GM12878 (cell line): ENCODE results near the gene CSF1. TPM values are rescaled to one million over a fixed set of nuclear protein-coding genes. Genes with fewer than 3 reads are reported as not detected.
A peak's percentile ranks its signal among the peaks of the same experiment; 100 is the strongest.

ENCODE experiments used
- ATAC-seq: fragments of 200-7000 bp; cut with Tn5 transposase; 3 replicates; pipeline ENCODE4 v1.9.1; 2020; ENCODE audit warnings: mild to moderate bottlenecking, moderate library complexity
- BruUV-seq: library from RNA; stranded (reverse); fragments of 400-500 nt; replicated peaks from 2 replicates; lab custom pipeline; 2021; lab: Mats Ljungman, UMichigan
- CTCF ChIA-PET: fragments of 300-600 bp; sonication (Branson Sonifier 250); formaldehyde crosslinking; extraction: SDS; loops from one replicate; lab custom pipeline; 2021; ENCODE audit warnings: inconsistent platforms; lab: Yijun Ruan, JAX
- POLR2A ChIA-PET: fragments of 350-600 bp; formaldehyde crosslinking; extraction: SDS; loops from one replicate; lab custom pipeline; 2021; ENCODE audit warnings: inconsistent platforms; lab: Charles Lee
- RAD21 ChIA-PET: fragments of 300-600 bp; sonication (Branson Sonifier 250); formaldehyde crosslinking; loops from one replicate; lab custom pipeline; 2023; ENCODE audit warnings: antibody characterized with exemption; ENCODE audit not compliant: unreplicated experiment; lab: Charles Lee
- SMC1A ChIA-PET: fragments of 300-600 bp; sonication (Branson Sonifier 250); formaldehyde crosslinking; loops from one replicate; lab custom pipeline; 2023; ENCODE audit not compliant: unreplicated experiment, uncharacterized antibody; lab: Charles Lee
- DNase-seq: peaks from one replicate; pipeline ENCODE4 v3.0.0-alpha.2; 2011; ENCODE audit warnings: low read depth, low spot score
- FAIRE-seq: peaks from 3 replicates; lab custom pipeline; 2011; peaks lifted over from hg19 to GRCh38; lab: Jason Lieb, UNC
- H2AFZ ChIP-seq: 2 replicates; pipeline ENCODE4 v1.6.0; 2011; ENCODE audit warnings: low read depth, low read length, control low read depth; ENCODE audit not compliant: control insufficient read depth
- H3K27ac ChIP-seq: 2 replicates; pipeline ENCODE4 v1.5.1; 2011; ENCODE audit warnings: control low read depth; ENCODE audit not compliant: control insufficient read depth, insufficient read depth
- H3K27me3 ChIP-seq, 2 experiments: replicated peaks in 1 of 2; 2 replicates each; pipeline versions ENCODE4 v1.6.0 to v1.6.1; 2011; ENCODE audit warnings: low read length in 1 of 2; ENCODE audit not compliant: control insufficient read depth in 2 of 2, insufficient read depth in 2 of 2
- H3K36me3 ChIP-seq, 2 experiments: 2 replicates each; pipeline ENCODE4 v1.5.1; 2011; ENCODE audit warnings: low read length in 1 of 2; ENCODE audit not compliant: control insufficient read depth in 2 of 2, insufficient read depth in 2 of 2
- H3K4me1 ChIP-seq: 2 replicates; pipeline ENCODE4 v1.6.1; 2011; ENCODE audit warnings: mild to moderate bottlenecking, low read length, moderate library complexity, mixed read lengths; ENCODE audit not compliant: control insufficient read depth, insufficient read depth
- H3K4me2 ChIP-seq: 2 replicates; pipeline ENCODE4 v1.6.0; 2011; ENCODE audit warnings: control low read depth; ENCODE audit not compliant: control insufficient read depth, insufficient read depth
- H3K4me3 ChIP-seq: fragments of 200-600 bp; sonication (generic); 2 replicates; pipeline ENCODE4 v1.5.1; 2016
- H3K79me2 ChIP-seq: 2 replicates; pipeline ENCODE4 v1.6.0; 2011; ENCODE audit warnings: low read length; ENCODE audit not compliant: control insufficient read depth, insufficient read depth
- H3K9ac ChIP-seq: 2 replicates; pipeline ENCODE4 v1.8.0; 2011; ENCODE audit warnings: low read length, control low read depth, mixed read lengths; ENCODE audit not compliant: control insufficient read depth, insufficient read depth
- H3K9me3 ChIP-seq: replicated peaks from 3 replicates; pipeline ENCODE4 v1.5.1; 2011; ENCODE audit warnings: mild to moderate bottlenecking, low read length; ENCODE audit not compliant: control insufficient read depth, insufficient read depth
- H4K20me1 ChIP-seq: 2 replicates; pipeline ENCODE4 v1.6.0; 2011; ENCODE audit not compliant: control insufficient read depth, insufficient read depth
- IRF4 ChIP-seq: IDR thresholded peaks from 2 replicates; pipeline ENCODE4 v1.6.1; 2011; ENCODE audit warnings: low read depth, low read length
- MAX ChIP-seq: IDR thresholded peaks from 2 replicates; pipeline ENCODE4 v1.6.1; 2012; ENCODE audit warnings: low read depth, low read length, improper control_type of control experiment
- WGBS: methylation state at CpG from one replicate; pipeline ENCODE4 v1.1.6; 2016; ENCODE audit warnings: low lambda C conversion rate; ENCODE audit not compliant: insufficient replicate concordance, insufficient coverage; ENCODE audit errors: missing lambda C conversion rate; 5-methylcytosine and 5-hydroxymethylcytosine counted together
- in situ Hi-C: fragments of 300-500 bp; cut with MboI; formaldehyde crosslinking; loops from 9 replicates; pipeline ENCODE4 v1.14.3; 2018; ENCODE audit warnings: mixed read lengths
- intact Hi-C: fragments of 100-400 bp; cut with micrococcal nuclease; formaldehyde crosslinking; loops from one replicate; pipeline ENCODE4 v1.14.2; 2022; ENCODE audit not compliant: unreplicated experiment
- polyA plus RNA-seq, 11 experiments: library from polyadenylated mRNA; depleted of rRNA in 4 of 11; unstranded in 6 of 11; stranded (reverse) in 5 of 11; fragments of >200 nt; fragmentation: Nextera tagmentation in 4 of 11; fragmentation: Illumina TruSeq in 1 of 11; extraction: Ambion mirVana in 4 of 11; extraction: Trizol in 1 of 11; gene quantifications; 1 replicate in 1 of 11; 2 replicates in 10 of 11; pipeline versions ENCODE4 v1.2.1 to v1.2.3, GENCODE V29; 2011 to 2016; ENCODE audit warnings: inconsistent platforms in 2 of 11, missing spikeins in 2 of 11, low read depth in 1 of 11
- total RNA-seq, 4 experiments: library from RNA; depleted of rRNA in 3 of 4; stranded (reverse); fragments of >200 nt in 3 of 4; fragmentation: Illumina TruSeq in 1 of 4; extraction: Trizol in 1 of 4; gene quantifications; 2 replicates each; pipeline versions ENCODE4 v1.2.1 to v1.2.3, GENCODE V29; 2013 to 2021
- TF ChIP-seq, protein P1 (sequence below): IDR thresholded peaks from 2 replicates; pipeline ENCODE4 v1.6.1; 2012; ENCODE audit warnings: mild to moderate bottlenecking, low read depth, low read length
- TF ChIP-seq, protein P2 (sequence below): fragments of 450-650 bp; IDR thresholded peaks from 2 replicates; pipeline ENCODE4 v1.6.1; 2018; ENCODE audit warnings: mild to moderate bottlenecking, low read depth, moderate library complexity; ENCODE audit not compliant: partially characterized antibody

The CSF1 gene
- total and polyA plus RNA-seq, 10 of the 15 experiments (the other 5 are each of a cell fraction or from before 2014, with no cell fraction given) = 1.2 to 32.4 (median 13.0) TPM

- Histone ChIP-seq H4K20me1 (no peaks in the 10 kb centered on the region; the same call in 1 of the 2 replicates), H3K4me3 (peak overlapping the region; percentile 61; the same call in 1 of the 2 replicates), H3K9ac (no peak overlapping the region), H3K36me3 (peaks cover 0 to 3% of the 10 kb centered on the region in 2 experiments; a peak in 2 of 4 replicates), H2AFZ (no peak overlapping the region), H3K4me2 (peak overlapping the region; percentile 84), H3K27ac (no peak overlapping the region), H3K9me3 (no peaks in the 10 kb centered on the region), H3K79me2 (peaks cover 45% of the 10 kb centered on the region), H3K27me3 (no peaks in the 10 kb centered on the region), H3K4me1 (peaks cover 4% of the 10 kb centered on the region)
- intact Hi-C loops (loop anchor here (5.0 kb wide), 2 partner anchors 69 to 136 kb away; partner anchors contain the start of gene AHCYL1), in situ Hi-C loops (no loop called here)
- no peak for FAIRE-seq
- SMC1A ChIA-PET = interaction anchor here (2.2 to 2.3 kb wide), 2 partner anchors 34 to 38 kb away, joined by 7 to 10 read pairs; no protein-coding TSS in a partner anchor
- RAD21 ChIA-PET = interaction anchor here (0.6 to 1.2 kb wide), 2 partner anchors 9 to 34 kb away, joined by 3 read pairs; no protein-coding TSS in a partner anchor
- 0% methylated on average over 1 of the region's 1 CpG for WGBS
- BruUV-seq = no TSS peak
- TF ChIP-seq MAX (no peak), IRF4 (no peak)
- POLR2A ChIA-PET = interaction anchor here (1.1 kb wide), 1 partner anchor 71 kb away, joined by 3 read pairs; no protein-coding TSS in a partner anchor
- CTCF ChIA-PET = interaction anchor here (0.6 to 2.0 kb wide), 4 partner anchors 23 to 294 kb away, joined by 3 to 10 read pairs (median 6); partner anchors contain the start of gene AHCYL1
- DNase-seq = no peak
- no peak for ATAC-seq
These were observed 2.2 kb downstream of the CSF1 start for GRCh38 chr1:109912873-109913272.

DNA sequence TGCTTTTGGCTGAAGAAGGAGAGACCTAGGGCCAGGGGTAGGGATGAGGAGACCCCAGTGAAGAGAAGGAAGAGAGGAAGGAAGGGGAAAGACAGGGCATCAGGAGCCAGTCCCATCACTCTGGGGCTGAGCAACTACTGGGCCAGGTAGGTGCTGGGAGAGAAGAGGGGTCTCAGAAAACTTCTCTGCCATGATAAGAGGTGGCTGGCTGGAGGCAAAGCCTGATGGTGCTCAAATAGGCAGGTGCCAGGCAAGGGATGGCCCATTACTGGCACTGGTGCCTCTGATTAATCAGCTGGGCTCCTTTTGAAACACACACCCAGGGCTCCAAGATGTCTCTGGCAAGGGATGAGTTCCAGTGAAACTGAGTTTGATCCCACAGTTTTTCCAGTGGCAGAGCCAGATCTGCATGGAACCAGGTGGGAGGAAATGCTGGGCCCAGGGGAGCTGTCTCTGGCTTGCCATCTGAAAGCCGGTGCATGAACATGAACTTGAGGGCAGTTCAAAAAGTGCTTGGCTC lies 2.8 kb downstream of the CSF1 start:
- H3K4me1 ChIP-seq = peaks cover 4% of the 10 kb centered on the region
- H3K4me3 ChIP-seq = peak overlapping the region; percentile 61; the same call in 1 of the 2 replicates
- ChIA-PET RAD21 (interaction anchor here (0.6 to 1.8 kb wide), 3 partner anchors 10 to 136 kb away, joined by 3 read pairs; no protein-coding TSS in a partner anchor), SMC1A (interaction anchor here (0.6 to 2.3 kb wide), 4 partner anchors 34 to 607 kb away, joined by 3 to 10 read pairs (median 6); no protein-coding TSS in a partner anchor), CTCF (interaction anchor here (0.6 to 1.5 kb wide), 3 partner anchors 24 to 294 kb away, joined by 3 to 6 read pairs (median 5); no protein-coding TSS in a partner anchor), POLR2A (no interaction called here)
- in situ Hi-C loops = no loop called here
- 100% methylated on average over 1 of the region's 1 CpG for WGBS
- no peak for ATAC-seq
- H3K4me2 ChIP-seq = peak overlapping the region; percentile 84
- no peaks in the 10 kb centered on the region for H3K27me3 ChIP-seq
- no peak overlapping the region for H2AFZ ChIP-seq
- H3K79me2 ChIP-seq = peaks cover 45% of the 10 kb centered on the region
- H4K20me1 ChIP-seq = no peaks in the 10 kb centered on the region; the same call in 1 of the 2 replicates
- intact Hi-C loops = loop anchor here (5.0 kb wide), 2 partner anchors 69 to 136 kb away; partner anchors contain the start of gene AHCYL1
- H3K27ac ChIP-seq = no peak overlapping the region
- H3K36me3 ChIP-seq = peaks cover 2 to 5% of the 10 kb centered on the region in 2 experiments; a peak in 3 of 4 replicates
- H3K9ac ChIP-seq = peak overlapping the region; percentile 25; the same call in 1 of the 2 replicates
- DNase-seq = no peak
- FAIRE-seq = no peak
- BruUV-seq = TSS peak; percentile 11
- H3K9me3 ChIP-seq = no peaks in the 10 kb centered on the region
- TF ChIP-seq, protein P1, sequence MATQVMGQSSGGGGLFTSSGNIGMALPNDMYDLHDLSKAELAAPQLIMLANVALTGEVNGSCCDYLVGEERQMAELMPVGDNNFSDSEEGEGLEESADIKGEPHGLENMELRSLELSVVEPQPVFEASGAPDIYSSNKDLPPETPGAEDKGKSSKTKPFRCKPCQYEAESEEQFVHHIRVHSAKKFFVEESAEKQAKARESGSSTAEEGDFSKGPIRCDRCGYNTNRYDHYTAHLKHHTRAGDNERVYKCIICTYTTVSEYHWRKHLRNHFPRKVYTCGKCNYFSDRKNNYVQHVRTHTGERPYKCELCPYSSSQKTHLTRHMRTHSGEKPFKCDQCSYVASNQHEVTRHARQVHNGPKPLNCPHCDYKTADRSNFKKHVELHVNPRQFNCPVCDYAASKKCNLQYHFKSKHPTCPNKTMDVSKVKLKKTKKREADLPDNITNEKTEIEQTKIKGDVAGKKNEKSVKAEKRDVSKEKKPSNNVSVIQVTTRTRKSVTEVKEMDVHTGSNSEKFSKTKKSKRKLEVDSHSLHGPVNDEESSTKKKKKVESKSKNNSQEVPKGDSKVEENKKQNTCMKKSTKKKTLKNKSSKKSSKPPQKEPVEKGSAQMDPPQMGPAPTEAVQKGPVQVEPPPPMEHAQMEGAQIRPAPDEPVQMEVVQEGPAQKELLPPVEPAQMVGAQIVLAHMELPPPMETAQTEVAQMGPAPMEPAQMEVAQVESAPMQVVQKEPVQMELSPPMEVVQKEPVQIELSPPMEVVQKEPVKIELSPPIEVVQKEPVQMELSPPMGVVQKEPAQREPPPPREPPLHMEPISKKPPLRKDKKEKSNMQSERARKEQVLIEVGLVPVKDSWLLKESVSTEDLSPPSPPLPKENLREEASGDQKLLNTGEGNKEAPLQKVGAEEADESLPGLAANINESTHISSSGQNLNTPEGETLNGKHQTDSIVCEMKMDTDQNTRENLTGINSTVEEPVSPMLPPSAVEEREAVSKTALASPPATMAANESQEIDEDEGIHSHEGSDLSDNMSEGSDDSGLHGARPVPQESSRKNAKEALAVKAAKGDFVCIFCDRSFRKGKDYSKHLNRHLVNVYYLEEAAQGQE = no peak
- TF ChIP-seq, protein P2, sequence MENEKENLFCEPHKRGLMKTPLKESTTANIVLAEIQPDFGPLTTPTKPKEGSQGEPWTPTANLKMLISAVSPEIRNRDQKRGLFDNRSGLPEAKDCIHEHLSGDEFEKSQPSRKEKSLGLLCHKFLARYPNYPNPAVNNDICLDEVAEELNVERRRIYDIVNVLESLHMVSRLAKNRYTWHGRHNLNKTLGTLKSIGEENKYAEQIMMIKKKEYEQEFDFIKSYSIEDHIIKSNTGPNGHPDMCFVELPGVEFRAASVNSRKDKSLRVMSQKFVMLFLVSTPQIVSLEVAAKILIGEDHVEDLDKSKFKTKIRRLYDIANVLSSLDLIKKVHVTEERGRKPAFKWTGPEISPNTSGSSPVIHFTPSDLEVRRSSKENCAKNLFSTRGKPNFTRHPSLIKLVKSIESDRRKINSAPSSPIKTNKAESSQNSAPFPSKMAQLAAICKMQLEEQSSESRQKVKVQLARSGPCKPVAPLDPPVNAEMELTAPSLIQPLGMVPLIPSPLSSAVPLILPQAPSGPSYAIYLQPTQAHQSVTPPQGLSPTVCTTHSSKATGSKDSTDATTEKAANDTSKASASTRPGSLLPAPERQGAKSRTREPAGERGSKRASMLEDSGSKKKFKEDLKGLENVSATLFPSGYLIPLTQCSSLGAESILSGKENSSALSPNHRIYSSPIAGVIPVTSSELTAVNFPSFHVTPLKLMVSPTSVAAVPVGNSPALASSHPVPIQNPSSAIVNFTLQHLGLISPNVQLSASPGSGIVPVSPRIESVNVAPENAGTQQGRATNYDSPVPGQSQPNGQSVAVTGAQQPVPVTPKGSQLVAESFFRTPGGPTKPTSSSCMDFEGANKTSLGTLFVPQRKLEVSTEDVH = no peak
